Panc1 (cell line): ENCODE results near the gene AMPD1. TPM values are rescaled to one million over a fixed set of nuclear protein-coding genes. Genes with fewer than 3 reads are reported as not detected.

Source experiments
- ATAC-seq: fragments of 200-7000 bp; cut with Tn5 transposase; 2 replicates; pipeline ENCODE4 v1.9.1; 2020; ENCODE audit warnings: mild to moderate bottlenecking, moderate library complexity
- BruUV-seq: library from RNA; stranded (reverse); fragments of 400-500 nt; replicated peaks from 2 replicates; lab custom pipeline; 2021; lab: Mats Ljungman, UMichigan
- CTCF ChIA-PET: fragments of 300-600 bp; sonication (Branson Sonifier 250); formaldehyde crosslinking; loops from one replicate; lab custom pipeline; 2022; ENCODE audit warnings: antibody characterized with exemption; lab: Charles Lee
- POLR2A ChIA-PET: fragments of 300-600 bp; sonication (Branson Sonifier 250); formaldehyde crosslinking; loops from one replicate; lab custom pipeline; 2022; ENCODE audit warnings: antibody characterized with exemption; lab: Charles Lee
- DNase-seq: peaks from one replicate; pipeline ENCODE4 v3.0.0-alpha.2; 2010; ENCODE audit warnings: low read depth, low spot score
- H3K27ac ChIP-seq: 2 replicates; pipeline ENCODE4 v1.5.1; 2011; ENCODE audit warnings: mild to moderate bottlenecking, low read length, inconsistent platforms
- H3K27me3 ChIP-seq: fragments of 200-500 bp; sonication (Bioruptor generic); 2 replicates; pipeline ENCODE4 v1.6.0; 2014; ENCODE audit warnings: low read length, inconsistent platforms; ENCODE audit not compliant: control insufficient read depth, insufficient read depth
- H3K36me3 ChIP-seq: fragments of 200-500 bp; sonication (Bioruptor generic); 2 replicates; pipeline ENCODE4 v1.5.1; 2014; ENCODE audit warnings: inconsistent platforms, mild to moderate bottlenecking, low read length, moderate library complexity; ENCODE audit not compliant: control insufficient read depth, insufficient read depth
- H3K4me1 ChIP-seq: 2 replicates; pipeline ENCODE4 v1.5.1; 2011; ENCODE audit warnings: inconsistent platforms, mild to moderate bottlenecking, low read length, moderate library complexity; ENCODE audit not compliant: control insufficient read depth, insufficient read depth
- H3K4me3 ChIP-seq, 2 experiments: 2 replicates each; pipeline ENCODE4 v1.5.1; 2011 to 2012; ENCODE audit warnings: low read depth in 2 of 2, low read length in 2 of 2, mild to moderate bottlenecking in 2 of 2, inconsistent platforms in 1 of 2, moderate library complexity in 1 of 2
- H3K9me3 ChIP-seq: fragments of 200-500 bp; sonication (Bioruptor generic); 2 replicates; pipeline ENCODE4 v1.5.1; 2014; ENCODE audit warnings: low read depth, mild to moderate bottlenecking, inconsistent platforms, low read length, moderate library complexity; ENCODE audit not compliant: control insufficient read depth, insufficient read depth
- POLR2AphosphoS5 ChIP-seq: IDR thresholded peaks from 2 replicates; pipeline ENCODE4 v1.6.1; 2012; ENCODE audit warnings: mild to moderate bottlenecking, low read depth, low read length, moderate library complexity
- SIN3A ChIP-seq: IDR thresholded peaks from 2 replicates; pipeline ENCODE4 v1.6.1; 2012; ENCODE audit warnings: low read depth, mild to moderate bottlenecking, low read length, moderate library complexity, borderline replicate concordance; ENCODE audit not compliant: insufficient read depth
- TCF7L2 ChIP-seq: IDR thresholded peaks from 2 replicates; pipeline ENCODE4 v1.6.1; 2011; ENCODE audit warnings: mild to moderate bottlenecking, low read depth, low read length, inconsistent platforms
- in situ Hi-C: cut with HindIII; loops from 2 replicates; pipeline ENCODE4 v1.10.0; 2016; ENCODE audit warnings: low sequenced_read_pairs, low pct_unique_long_range_greater_than_20kb
- intact Hi-C: fragments of 100-400 bp; cut with micrococcal nuclease; formaldehyde crosslinking; loops from one replicate; pipeline ENCODE4 v1.10.0; 2022; ENCODE audit not compliant: unreplicated experiment
- total RNA-seq: library from RNA; stranded (reverse); gene quantifications from one replicate; pipeline ENCODE4 v1.2.1, GENCODE V29; 2021; ENCODE audit not compliant: unreplicated experiment
- TF ChIP-seq, protein P1 (sequence below): fragments of 450-650 bp; IDR thresholded peaks from 2 replicates; pipeline ENCODE4 v1.5.1; 2017; ENCODE audit warnings: mild to moderate bottlenecking
- TF ChIP-seq, protein P2 (sequence below), 2 experiments: IDR thresholded peaks; 2 replicates each; pipeline ENCODE4 v1.6.1; 2011 to 2012; ENCODE audit warnings: low read depth in 2 of 2, control low read depth in 1 of 2, low read length in 1 of 2, mild to moderate bottlenecking in 1 of 2, moderate library complexity in 1 of 2; ENCODE audit not compliant: insufficient read depth in 1 of 2

The AMPD1 gene
- total RNA-seq, 1 experiment from 2014 or later, result not detected

DNA sequence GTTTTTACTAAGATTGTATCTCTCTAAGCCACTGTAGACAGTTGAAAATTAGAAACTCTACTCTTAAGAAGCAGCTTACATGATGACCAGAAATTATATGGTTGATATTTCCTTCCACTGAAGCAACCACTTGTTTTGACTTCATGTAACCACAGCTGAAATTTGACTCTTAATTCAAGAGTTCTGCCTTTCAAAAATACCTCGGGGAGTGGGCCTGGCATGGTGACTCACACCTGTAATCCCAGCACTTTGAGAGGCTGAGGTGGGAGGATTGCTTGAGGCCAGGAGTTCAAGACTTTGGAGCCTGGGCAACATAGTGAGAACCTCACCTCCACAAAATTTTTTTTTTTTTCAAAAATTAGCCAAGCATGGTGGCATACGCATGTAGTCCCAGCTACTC, 4.3 kb downstream of the AMPD1 start:
- no TSS peak for BruUV-seq
- no peak overlapping the region for H3K27ac ChIP-seq
- ATAC-seq (no peak), DNase-seq (no peak)
- no peaks in the 10 kb centered on the region for H3K4me1 ChIP-seq
- ChIA-PET POLR2A (no interaction called here), CTCF (no interaction called here)
- in situ Hi-C loops, result no loop called here
- no peaks in the 10 kb centered on the region for H3K9me3 ChIP-seq
- intact Hi-C loops, result no loop called here
- TF ChIP-seq POLR2AphosphoS5, result no peak
- TF ChIP-seq SIN3A, result no peak
- TF ChIP-seq, protein P1, sequence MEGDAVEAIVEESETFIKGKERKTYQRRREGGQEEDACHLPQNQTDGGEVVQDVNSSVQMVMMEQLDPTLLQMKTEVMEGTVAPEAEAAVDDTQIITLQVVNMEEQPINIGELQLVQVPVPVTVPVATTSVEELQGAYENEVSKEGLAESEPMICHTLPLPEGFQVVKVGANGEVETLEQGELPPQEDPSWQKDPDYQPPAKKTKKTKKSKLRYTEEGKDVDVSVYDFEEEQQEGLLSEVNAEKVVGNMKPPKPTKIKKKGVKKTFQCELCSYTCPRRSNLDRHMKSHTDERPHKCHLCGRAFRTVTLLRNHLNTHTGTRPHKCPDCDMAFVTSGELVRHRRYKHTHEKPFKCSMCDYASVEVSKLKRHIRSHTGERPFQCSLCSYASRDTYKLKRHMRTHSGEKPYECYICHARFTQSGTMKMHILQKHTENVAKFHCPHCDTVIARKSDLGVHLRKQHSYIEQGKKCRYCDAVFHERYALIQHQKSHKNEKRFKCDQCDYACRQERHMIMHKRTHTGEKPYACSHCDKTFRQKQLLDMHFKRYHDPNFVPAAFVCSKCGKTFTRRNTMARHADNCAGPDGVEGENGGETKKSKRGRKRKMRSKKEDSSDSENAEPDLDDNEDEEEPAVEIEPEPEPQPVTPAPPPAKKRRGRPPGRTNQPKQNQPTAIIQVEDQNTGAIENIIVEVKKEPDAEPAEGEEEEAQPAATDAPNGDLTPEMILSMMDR, result no peak
- TF ChIP-seq, protein P2, sequence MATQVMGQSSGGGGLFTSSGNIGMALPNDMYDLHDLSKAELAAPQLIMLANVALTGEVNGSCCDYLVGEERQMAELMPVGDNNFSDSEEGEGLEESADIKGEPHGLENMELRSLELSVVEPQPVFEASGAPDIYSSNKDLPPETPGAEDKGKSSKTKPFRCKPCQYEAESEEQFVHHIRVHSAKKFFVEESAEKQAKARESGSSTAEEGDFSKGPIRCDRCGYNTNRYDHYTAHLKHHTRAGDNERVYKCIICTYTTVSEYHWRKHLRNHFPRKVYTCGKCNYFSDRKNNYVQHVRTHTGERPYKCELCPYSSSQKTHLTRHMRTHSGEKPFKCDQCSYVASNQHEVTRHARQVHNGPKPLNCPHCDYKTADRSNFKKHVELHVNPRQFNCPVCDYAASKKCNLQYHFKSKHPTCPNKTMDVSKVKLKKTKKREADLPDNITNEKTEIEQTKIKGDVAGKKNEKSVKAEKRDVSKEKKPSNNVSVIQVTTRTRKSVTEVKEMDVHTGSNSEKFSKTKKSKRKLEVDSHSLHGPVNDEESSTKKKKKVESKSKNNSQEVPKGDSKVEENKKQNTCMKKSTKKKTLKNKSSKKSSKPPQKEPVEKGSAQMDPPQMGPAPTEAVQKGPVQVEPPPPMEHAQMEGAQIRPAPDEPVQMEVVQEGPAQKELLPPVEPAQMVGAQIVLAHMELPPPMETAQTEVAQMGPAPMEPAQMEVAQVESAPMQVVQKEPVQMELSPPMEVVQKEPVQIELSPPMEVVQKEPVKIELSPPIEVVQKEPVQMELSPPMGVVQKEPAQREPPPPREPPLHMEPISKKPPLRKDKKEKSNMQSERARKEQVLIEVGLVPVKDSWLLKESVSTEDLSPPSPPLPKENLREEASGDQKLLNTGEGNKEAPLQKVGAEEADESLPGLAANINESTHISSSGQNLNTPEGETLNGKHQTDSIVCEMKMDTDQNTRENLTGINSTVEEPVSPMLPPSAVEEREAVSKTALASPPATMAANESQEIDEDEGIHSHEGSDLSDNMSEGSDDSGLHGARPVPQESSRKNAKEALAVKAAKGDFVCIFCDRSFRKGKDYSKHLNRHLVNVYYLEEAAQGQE (IDR thresholded peaks at IDR 0.05; ENCODE audit: insufficient read depth in 1 of 2, low read depth in 2 of 2, low read length in 1 of 2), result no peak
- no peak for TF ChIP-seq TCF7L2
- no peaks in the 10 kb centered on the region; the same call in none of the 2 replicates for H3K27me3 ChIP-seq
- no peak overlapping the region for H3K4me3 ChIP-seq
- no peaks in the 10 kb centered on the region for H3K36me3 ChIP-seq

DNA sequence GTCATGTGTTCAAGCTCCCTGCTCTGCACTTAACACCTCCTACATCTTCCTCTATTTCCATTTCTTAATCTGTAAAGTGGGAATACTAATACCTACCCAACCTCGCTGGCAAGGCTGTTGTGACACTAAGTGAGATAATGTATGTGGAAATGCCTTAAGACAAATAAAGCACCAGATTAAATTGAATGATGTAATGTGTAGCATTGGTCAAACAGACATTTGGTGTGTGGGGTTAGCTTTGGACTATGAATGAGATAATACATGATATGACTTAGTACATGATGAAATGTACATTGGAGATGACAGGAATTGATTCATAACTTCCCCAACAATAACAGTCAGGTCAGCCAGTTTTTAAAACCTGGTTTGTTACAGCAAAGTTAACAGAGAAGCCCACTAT, 5.2 kb downstream of the AMPD1 start:
- BruUV-seq, result no TSS peak
- ATAC-seq, result no peak
- Histone ChIP-seq H3K27me3 (no peaks in the 10 kb centered on the region; the same call in none of the 2 replicates), H3K9me3 (no peaks in the 10 kb centered on the region), H3K36me3 (no peaks in the 10 kb centered on the region), H3K27ac (no peak overlapping the region), H3K4me1 (no peaks in the 10 kb centered on the region), H3K4me3 (no peak overlapping the region)
- ChIA-PET POLR2A (no interaction called here), CTCF (no interaction called here)
- intact Hi-C loops (no loop called here), in situ Hi-C loops (no loop called here)
- TF ChIP-seq, protein P2 (IDR thresholded peaks at IDR 0.05; ENCODE audit: insufficient read depth in 1 of 2, low read depth in 2 of 2, low read length in 1 of 2), result no peak
- TF ChIP-seq POLR2AphosphoS5 (no peak), TCF7L2 (no peak), SIN3A (no peak)
- TF ChIP-seq, protein P1, result no peak
- no peak for DNase-seq
